Endothelial cell of umbilical vein (primary cell): ENCODE data around the gene HAND1. TPM values are rescaled to one million over a fixed set of nuclear protein-coding genes. Genes with fewer than 3 reads are reported as not detected.

Experiments
- BruUV-seq: library from RNA; stranded (reverse); fragments of 400-500 nt; replicated peaks from 2 replicates; lab custom pipeline; 2021; lab: Mats Ljungman, UMichigan
- CTCF ChIA-PET: fragments of 300-600, 350-600 bp; sonication (Branson Sonifier 250); formaldehyde crosslinking; loops from one replicate; lab custom pipeline; 2021; ENCODE audit warnings: antibody characterized with exemption, inconsistent platforms; lab: Charles Lee
- POLR2A ChIA-PET: fragments of 300-600, 350-600 bp; sonication (Branson Sonifier 250); formaldehyde crosslinking; loops from one replicate; lab custom pipeline; 2021; ENCODE audit warnings: antibody characterized with exemption, inconsistent platforms; lab: Charles Lee
- DNase-seq: peaks from one replicate; pipeline ENCODE4 v3.0.0-alpha.2; 2011; ENCODE audit warnings: low read depth, low spot score
- FAIRE-seq: peaks from 2 replicates; lab custom pipeline; 2011; peaks lifted over from hg19 to GRCh38; lab: Jason Lieb, UNC
- H2AFZ ChIP-seq: 2 replicates; pipeline ENCODE4 v1.6.0; 2012; ENCODE audit warnings: low read depth, low read length, control low read depth, inconsistent platforms
- H3K27ac ChIP-seq: 2 replicates; pipeline ENCODE4 v1.5.1; 2011; ENCODE audit warnings: low read depth, mild to moderate bottlenecking, control low read depth, low read length, moderate library complexity; ENCODE audit not compliant: insufficient read depth
- H3K27me3 ChIP-seq, 2 experiments: 2 replicates each; pipeline versions ENCODE4 v1.6.0 to v1.6.1; 2011; ENCODE audit warnings: low read length in 2 of 2, mixed read lengths in 1 of 2; ENCODE audit not compliant: control insufficient read depth in 2 of 2, insufficient read depth in 2 of 2
- H3K36me3 ChIP-seq, 2 experiments: 2 replicates in 1 of 2; 3 replicates in 1 of 2; pipeline ENCODE4 v1.5.1; 2011; ENCODE audit warnings: low read length in 2 of 2, mild to moderate bottlenecking in 1 of 2, moderate library complexity in 1 of 2; ENCODE audit not compliant: control insufficient read depth in 2 of 2, insufficient read depth in 2 of 2; ENCODE audit errors: extremely low read depth in 1 of 2
- H3K4me1 ChIP-seq: 3 replicates; pipeline ENCODE4 v1.5.1; 2011; ENCODE audit warnings: mild to moderate bottlenecking, low read length; ENCODE audit not compliant: control insufficient read depth, insufficient read depth; ENCODE audit errors: extremely low read depth
- H3K4me2 ChIP-seq: 2 replicates; pipeline ENCODE4 v1.6.1; 2011; ENCODE audit warnings: low read length, control low read depth, mixed read lengths; ENCODE audit not compliant: insufficient read depth
- H3K4me3 ChIP-seq, 3 experiments: fragments of 200-600 bp in 1 of 3; sonication (generic), shearing (Covaris generic) in 1 of 3; replicated peaks in 1 of 3; 2 replicates each; pipeline ENCODE4 v1.5.1; 2011 to 2016; ENCODE audit warnings: control low read depth in 3 of 3, low read length in 3 of 3, mild to moderate bottlenecking in 2 of 3, inconsistent platforms in 1 of 3, low read depth in 1 of 3, moderate library complexity in 1 of 3; ENCODE audit not compliant: insufficient read depth in 1 of 3
- H3K79me2 ChIP-seq: 2 replicates; pipeline ENCODE4 v1.6.0; 2012; ENCODE audit warnings: low read length, inconsistent platforms; ENCODE audit not compliant: control insufficient read depth, insufficient read depth
- H3K9ac ChIP-seq: replicated peaks from 2 replicates; pipeline ENCODE3; 2011; ENCODE audit warnings: low read length, control low read depth; ENCODE audit not compliant: insufficient read depth; ENCODE audit errors: extremely low read depth
- H3K9me1 ChIP-seq: replicated peaks from 3 replicates; pipeline ENCODE4 v1.6.0; 2011; ENCODE audit warnings: mild to moderate bottlenecking, low read length; ENCODE audit not compliant: control insufficient read depth, insufficient read depth; ENCODE audit errors: extremely low read depth
- H3K9me3 ChIP-seq: replicated peaks from 2 replicates; pipeline ENCODE4 v1.5.1; 2012; ENCODE audit warnings: low read length, inconsistent platforms; ENCODE audit not compliant: control insufficient read depth, insufficient read depth
- H4K20me1 ChIP-seq: replicated peaks from 2 replicates; pipeline ENCODE3; 2011; ENCODE audit warnings: mild to moderate bottlenecking, low read length; ENCODE audit not compliant: control insufficient read depth, insufficient read depth; ENCODE audit errors: extremely low read depth
- EZH2 ChIP-seq: IDR thresholded peaks from 2 replicates; pipeline ENCODE4 v1.6.1; 2012; ENCODE audit warnings: borderline replicate concordance, low read depth, mild to moderate bottlenecking, moderate library complexity, low read length, inconsistent platforms; ENCODE audit not compliant: severe bottlenecking
- JUN ChIP-seq: IDR thresholded peaks from 2 replicates; pipeline ENCODE4 v1.6.1; 2011; ENCODE audit warnings: borderline replicate concordance, low read depth; ENCODE audit not compliant: insufficient read length, insufficient read depth
- dilution Hi-C: fragments of 300-500 bp; cut with MboI; formaldehyde crosslinking; loops from one replicate; pipeline ENCODE4 v1.15.0; 2019; ENCODE audit warnings: low sequenced_read_pairs; ENCODE audit not compliant: extremely low pct_ligation_motif_present
- intact Hi-C: fragments of 100-400 bp; cut with micrococcal nuclease; formaldehyde crosslinking; loops from one replicate; pipeline ENCODE4 v1.10.0; 2022
- polyA plus RNA-seq, 4 experiments: library from polyadenylated mRNA; depleted of rRNA in 3 of 4; stranded (reverse) in 3 of 4; unstranded in 1 of 4; fragments of >200 nt; gene quantifications; 2 replicates each; pipeline versions ENCODE4 v1.2.1 to v1.2.3, GENCODE V29; 2011 to 2012; ENCODE audit warnings: missing spikeins in 1 of 4
- total RNA-seq: library from RNA; stranded (reverse); gene quantifications from 2 replicates; pipeline ENCODE4 v1.2.3, GENCODE V29; 2021

HAND1 gene
- total and polyA plus RNA-seq, 2 donors (not counting 3 experiments of a cell fraction or from before 2014, with no cell fraction given), result not detected

DNA sequence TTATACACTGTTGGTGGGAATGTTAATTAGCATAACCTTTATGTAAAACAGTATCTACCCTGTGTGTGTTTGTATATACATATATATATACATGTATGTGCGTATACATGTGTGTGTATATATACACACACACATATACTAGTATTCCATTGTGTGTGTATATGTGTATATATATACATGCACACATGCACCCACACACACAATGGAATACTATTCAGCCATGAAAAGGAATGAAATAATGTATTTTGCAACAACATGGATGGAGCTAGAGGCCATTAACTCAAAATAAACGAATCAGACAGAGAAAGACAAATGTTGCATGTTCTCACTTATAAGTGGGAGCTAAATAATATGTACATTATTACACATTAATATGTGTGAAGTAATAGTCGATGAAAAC lies 49.8 kb downstream of the HAND1 start:
- H3K4me2 ChIP-seq, result no peak overlapping the region
- intact Hi-C loops, result no loop called here
- CTCF ChIA-PET, result no interaction called here
- BruUV-seq, result no TSS peak
- dilution Hi-C loops, result no loop called here
- POLR2A ChIA-PET, result no interaction called here
- TF ChIP-seq EZH2, result no peak
- no peak for TF ChIP-seq JUN
- FAIRE-seq, result no peak
- H3K79me2 ChIP-seq, result no peaks in the 10 kb centered on the region
- no peaks in the 10 kb centered on the region for H3K9me3 ChIP-seq
- no peak overlapping the region for H3K9ac ChIP-seq
- H3K4me3 ChIP-seq, result no peak overlapping the region
- no peak for DNase-seq
- H3K4me1 ChIP-seq, result peaks cover 6% of the 10 kb centered on the region
- no peaks in the 10 kb centered on the region for H4K20me1 ChIP-seq
- H3K36me3 ChIP-seq, result no peaks in the 10 kb centered on the region
- H2AFZ ChIP-seq, result no peak overlapping the region
- no peaks in the 10 kb centered on the region for H3K27me3 ChIP-seq
- H3K9me1 ChIP-seq, result no peaks in the 10 kb centered on the region
- H3K27ac ChIP-seq, result no peak overlapping the region

Other genes starting within 250 kb of the HAND1 start
- 37.6 and 37.8 TPM in 2 replicates for gene SAP30L, start 32.2 kb downstream of the HAND1 start, total RNA-seq
- gene SAP30L, start 32.2 kb downstream of the HAND1 start, polyA plus RNA-seq, result 18.1 and 21.7 TPM in 2 replicates